ENCODE measurements around the gene NAGPA.
A peak's percentile ranks its signal among the peaks of the same experiment; 100 is the strongest.

The NAGPA gene

GRCh38 chr16:5036228-5037156 is 2.8 kb upstream of the NAGPA start:
- TF ChIP-seq CTCF (IDR thresholded peaks at IDR 0.05; ENCODE audit: control insufficient read depth, insufficient read depth, low read depth, low read length, missing control alignments), result no peak
- no peak for DNase-seq (ENCODE audit: low read depth)
- H3K4me3 ChIP-seq (ENCODE audit: control insufficient read depth, low read depth, low read length), result no peak overlapping the region

- TF ChIP-seq CTCF (IDR thresholded peaks at IDR 0.05; ENCODE audit: control insufficient read depth, insufficient read depth, low read depth, low read length, missing control alignments), result no peak
- H3K4me3 ChIP-seq (ENCODE audit: control insufficient read depth, low read depth, low read length), result no peak overlapping the region
- DNase-seq (ENCODE audit: low read depth), result no peak
These were observed 2.1 kb upstream of the NAGPA start for GRCh38 chr16:5035909-5036227.

- TF ChIP-seq CTCF (IDR thresholded peaks at IDR 0.05; ENCODE audit: control insufficient read depth, insufficient read depth, low read depth, low read length, missing control alignments), result no peak
- no peak for DNase-seq (ENCODE audit: low read depth)
These were observed 410 bp upstream of the NAGPA start for GRCh38 chr16:5034167-5034523.

GRCh38 chr16:5032748-5033167 is 977 bp downstream of the NAGPA start:
- TF ChIP-seq CTCF (IDR thresholded peaks at IDR 0.05; ENCODE audit: control insufficient read depth, insufficient read depth, low read depth, low read length, missing control alignments), result no peak
- DNase-seq (ENCODE audit: low read depth), result no peak

More at GRCh38 chr16:5034167-5034523, 410 bp upstream of the NAGPA start:
- H3K4me3 ChIP-seq (ENCODE audit: control insufficient read depth, low read depth, low read length), result peak overlapping the region; percentile 61

GRCh38 chr16:5031601-5032000 is 2.1 kb downstream of the NAGPA start:
- no peak for TF ChIP-seq CTCF (IDR thresholded peaks at IDR 0.05; ENCODE audit: control insufficient read depth, insufficient read depth, low read depth, low read length, missing control alignments)
- DNase-seq (ENCODE audit: low read depth), result no peak
- H3K4me3 ChIP-seq (ENCODE audit: control insufficient read depth, low read depth, low read length), result no peak overlapping the region

More at GRCh38 chr16:5032748-5033167, 977 bp downstream of the NAGPA start:
- H3K4me3 ChIP-seq (ENCODE audit: control insufficient read depth, low read depth, low read length), result peak overlapping the region; percentile 61

- TF ChIP-seq CTCF (IDR thresholded peaks at IDR 0.05; ENCODE audit: control insufficient read depth, insufficient read depth, low read depth, low read length, missing control alignments), result no peak
- DNase-seq (ENCODE audit: low read depth), result no peak
- no peak overlapping the region for H3K4me3 ChIP-seq (ENCODE audit: control insufficient read depth, low read depth, low read length)
These were observed 3.4 kb downstream of the NAGPA start for GRCh38 chr16:5030251-5030870.
